Upper lobe of left lung (tissue), 4 donors: ENCODE data around the gene PALLD.
"Not testable (repeated sequence)": the region's sequence is repeated elsewhere in the genome, so short reads cannot be mapped to it uniquely, and the experiment has no call there.

Experiments used
- CTCF ChIP-seq, 6 experiments: fragments of 450-650 bp in 4 of 6; fragments of 200-600 bp in 2 of 6; sonication (generic) in 2 of 6; IDR thresholded peaks; one replicate each; pipeline ENCODE4 v1.5.1; 2016 to 2019; ENCODE audit warnings: antibody characterized with exemption in 6 of 6
- POLR2A ChIP-seq, 4 donors: fragments of 450-650 bp; IDR thresholded peaks; one replicate each; pipeline ENCODE4 v1.5.1; 2016 to 2017; ENCODE audit warnings: antibody characterized with exemption in 4 of 4, mild to moderate bottlenecking in 2 of 4

GRCh38 chr4:168449063-168449462, 47.8 kb upstream of the PALLD start:
- TF ChIP-seq POLR2A, CTCF (IDR thresholded peaks at IDR 0.05): not testable (repeated sequence)
